Astrocyte of the cerebellum (primary cell): Measurements from ENCODE around the gene DMRTB1.

Source experiments
- DNase-seq: peaks from one replicate; pipeline ENCODE4 v3.0.0-alpha.2; 2011; ENCODE audit warnings: low read depth
- H3K4me3 ChIP-seq: 2 replicates; pipeline ENCODE4 v1.5.1; 2011; ENCODE audit warnings: mild to moderate bottlenecking, low read depth, low read length, moderate library complexity
- in situ Hi-C: cut with HindIII; loops from 2 replicates; pipeline ENCODE4 v1.10.0; 2017; ENCODE audit warnings: low sequenced_read_pairs
- TF ChIP-seq, protein P1 (sequence below): IDR thresholded peaks from 2 replicates; pipeline ENCODE4 v1.5.1; 2012; ENCODE audit warnings: low read length, low read depth, moderate library complexity, mild to moderate bottlenecking; ENCODE audit errors: missing control alignments

DMRTB1 gene

DNA sequence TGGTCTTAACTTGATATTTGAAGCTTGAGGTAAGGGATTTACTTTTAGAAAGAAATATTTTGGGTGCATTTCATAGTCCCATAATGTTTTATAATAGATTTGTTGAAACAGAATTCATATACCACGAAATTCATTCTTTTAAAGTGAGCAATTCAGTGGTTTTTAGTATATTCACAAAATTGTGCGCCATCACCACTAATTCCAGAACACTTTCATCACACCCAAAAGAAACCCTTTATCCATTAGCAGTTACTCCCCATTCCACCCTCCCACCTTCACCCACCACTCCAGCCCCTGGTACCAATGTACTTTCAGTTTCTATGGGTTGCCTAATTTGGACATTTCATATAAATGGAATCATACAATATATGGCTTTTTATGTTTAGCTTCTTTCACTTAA is 38.9 kb upstream of the DMRTB1 start:
- peak; percentile 23 for DNase-seq
- TF ChIP-seq, protein P1, sequence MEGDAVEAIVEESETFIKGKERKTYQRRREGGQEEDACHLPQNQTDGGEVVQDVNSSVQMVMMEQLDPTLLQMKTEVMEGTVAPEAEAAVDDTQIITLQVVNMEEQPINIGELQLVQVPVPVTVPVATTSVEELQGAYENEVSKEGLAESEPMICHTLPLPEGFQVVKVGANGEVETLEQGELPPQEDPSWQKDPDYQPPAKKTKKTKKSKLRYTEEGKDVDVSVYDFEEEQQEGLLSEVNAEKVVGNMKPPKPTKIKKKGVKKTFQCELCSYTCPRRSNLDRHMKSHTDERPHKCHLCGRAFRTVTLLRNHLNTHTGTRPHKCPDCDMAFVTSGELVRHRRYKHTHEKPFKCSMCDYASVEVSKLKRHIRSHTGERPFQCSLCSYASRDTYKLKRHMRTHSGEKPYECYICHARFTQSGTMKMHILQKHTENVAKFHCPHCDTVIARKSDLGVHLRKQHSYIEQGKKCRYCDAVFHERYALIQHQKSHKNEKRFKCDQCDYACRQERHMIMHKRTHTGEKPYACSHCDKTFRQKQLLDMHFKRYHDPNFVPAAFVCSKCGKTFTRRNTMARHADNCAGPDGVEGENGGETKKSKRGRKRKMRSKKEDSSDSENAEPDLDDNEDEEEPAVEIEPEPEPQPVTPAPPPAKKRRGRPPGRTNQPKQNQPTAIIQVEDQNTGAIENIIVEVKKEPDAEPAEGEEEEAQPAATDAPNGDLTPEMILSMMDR: no peak
- in situ Hi-C loops: no loop called here
- H3K4me3 ChIP-seq: no peak overlapping the region

DNA sequence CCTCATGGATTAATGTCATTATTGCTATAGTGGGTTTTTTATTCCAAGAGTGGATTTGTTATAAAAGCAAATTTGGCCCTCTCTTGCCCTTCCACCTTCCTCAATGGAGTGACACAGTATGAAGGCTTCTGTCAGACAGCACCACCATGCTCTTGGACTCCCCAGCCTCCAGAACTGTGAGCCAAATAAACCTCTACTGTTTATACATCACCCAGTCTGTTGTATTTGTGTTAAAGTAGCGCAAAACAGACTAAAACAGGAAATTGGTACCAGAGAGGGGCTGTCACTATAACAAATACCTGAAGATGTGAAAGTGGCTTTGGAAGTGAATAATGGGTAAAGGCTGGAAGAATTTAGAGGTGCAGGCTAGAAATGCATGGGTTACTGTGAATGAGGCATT is 38.0 kb upstream of the DMRTB1 start:
- TF ChIP-seq, protein P1: no peak
- in situ Hi-C loops: no loop called here
- no peak overlapping the region for H3K4me3 ChIP-seq
- no peak for DNase-seq

DNA sequence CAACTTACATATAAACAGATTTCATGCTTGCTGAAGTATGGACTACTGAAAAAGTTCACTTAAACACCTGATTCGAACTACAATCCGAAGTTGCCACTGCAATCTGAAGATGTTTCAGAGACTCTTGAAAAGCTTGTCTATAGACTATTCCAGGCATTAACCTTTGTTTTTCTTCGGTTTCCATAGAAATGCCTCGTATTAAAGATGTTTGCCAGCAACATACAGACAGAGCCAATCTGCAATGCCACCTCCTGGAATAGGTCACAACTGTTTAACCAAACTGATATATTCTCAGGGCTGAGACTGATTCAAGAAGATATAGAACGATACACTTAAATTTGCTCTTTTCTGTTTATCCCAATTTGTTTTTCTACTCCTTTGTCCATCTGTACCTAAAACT is 28.9 kb upstream of the DMRTB1 start:
- in situ Hi-C loops: no loop called here

DNA sequence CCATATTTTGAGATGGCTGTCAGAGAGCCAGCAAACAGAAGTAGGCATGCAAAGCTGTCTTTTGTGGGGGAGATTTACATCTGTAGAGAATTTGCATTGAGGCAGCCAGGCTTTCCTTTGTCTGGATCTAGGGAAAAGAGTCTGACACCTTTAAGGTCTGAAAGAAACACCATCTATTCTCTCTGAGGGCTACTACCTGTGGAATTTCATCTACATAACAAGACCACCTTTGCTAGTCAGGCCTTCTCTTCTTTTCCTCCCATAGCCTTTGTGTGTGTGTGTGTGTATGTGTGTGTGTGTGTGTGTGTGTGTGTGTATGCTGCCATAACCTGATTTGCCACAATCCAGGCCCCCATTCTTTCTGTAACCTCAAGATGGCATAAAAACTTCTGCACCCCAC is 28.4 kb upstream of the DMRTB1 start:
- H3K4me3 ChIP-seq: no peak overlapping the region
- TF ChIP-seq, protein P1: no peak
- in situ Hi-C loops: no loop called here
- no peak for DNase-seq

More for the DNA sequence above, 28.9 kb upstream of the DMRTB1 start:
- H3K4me3 ChIP-seq: no peak overlapping the region
- no peak for DNase-seq
- TF ChIP-seq, protein P1: no peak

DNA sequence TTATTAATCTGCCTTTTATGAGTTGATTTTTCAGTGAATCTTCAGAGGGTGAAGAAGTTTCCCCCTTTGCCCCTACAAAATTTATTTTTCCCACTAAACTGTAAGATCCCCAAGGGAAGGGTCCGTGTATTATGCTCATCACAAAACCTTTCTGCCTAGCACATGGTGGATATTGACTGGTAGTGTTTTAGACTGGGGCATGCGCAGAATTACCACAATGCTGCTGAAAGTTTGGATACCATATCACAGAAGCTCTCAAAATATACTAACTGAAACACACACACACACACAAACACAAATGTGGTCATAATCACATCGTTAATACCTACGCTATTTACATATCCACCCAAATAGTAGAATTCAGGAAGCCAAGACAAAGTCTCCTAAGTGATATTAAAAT is 28.0 kb upstream of the DMRTB1 start:
- TF ChIP-seq, protein P1: no peak
- DNase-seq: no peak
- in situ Hi-C loops: no loop called here

GRCh38 chr1:53431805-53432565 is 27.2 kb upstream of the DMRTB1 start:
- H3K4me3 ChIP-seq: no peak overlapping the region
- DNase-seq: no peak
- TF ChIP-seq, protein P1: no peak
- in situ Hi-C loops: no loop called here

More for the DNA sequence above, 28.0 kb upstream of the DMRTB1 start:
- no peak overlapping the region for H3K4me3 ChIP-seq
